Stimulated activated CD8-positive, alpha-beta memory T cell treated with anti-CD3 and anti-CD28 coated beads, Interleukin-15, amount 100 ng/mL, for 48 hours (primary cell): ENCODE results near the gene FAM193A.
A peak's percentile ranks its signal among the peaks of the same experiment; 100 is the strongest.
"Not testable (repeated sequence)": the region's sequence is repeated elsewhere in the genome, so short reads cannot be mapped to it uniquely, and the experiment has no call there.

Source experiments
- DNase-seq, 2 donors: peaks; one replicate each; pipeline ENCODE4 v3.0.0-alpha.2; 2020; ENCODE audit warnings: low read depth in 2 of 2

FAM193A gene

GRCh38 chr4:2515830-2516550 is 20.5 kb upstream of the FAM193A start:
- no peak for DNase-seq

GRCh38 chr4:2516635-2517034 is 19.8 kb upstream of the FAM193A start:
- DNase-seq, result no peak

- no peak for DNase-seq
Measured at GRCh38 chr4:2526559-2526958, 9.9 kb upstream of the FAM193A start.

- DNase-seq, result no peak
Measured at GRCh38 chr4:2534904-2535375, 1.5 kb upstream of the FAM193A start.

- peak; percentile 31 to 32 for DNase-seq
Measured at GRCh38 chr4:2535376-2536192, 863 bp upstream of the FAM193A start.

- DNase-seq, result peak; percentile 37 to 39
Measured at GRCh38 chr4:2537011-2537830, 774 bp downstream of the FAM193A start.

GRCh38 chr4:2543580-2544191 is 7.2 kb downstream of the FAM193A start:
- DNase-seq, result not testable (repeated sequence)

GRCh38 chr4:2545321-2546013 is 9.0 kb downstream of the FAM193A start:
- no peak for DNase-seq

- no peak for DNase-seq
Measured at GRCh38 chr4:2546286-2546823, 9.9 kb downstream of the FAM193A start.

- DNase-seq, result not testable (repeated sequence)
Measured at GRCh38 chr4:2546961-2547691, 10.7 kb downstream of the FAM193A start.

GRCh38 chr4:2551118-2551517 is 14.7 kb downstream of the FAM193A start:
- DNase-seq, result no peak

GRCh38 chr4:2552806-2553205 is 16.4 kb downstream of the FAM193A start:
- no peak for DNase-seq

- DNase-seq, result no peak
Measured at GRCh38 chr4:2558301-2558700, 21.9 kb downstream of the FAM193A start.

GRCh38 chr4:2560167-2560566 is 23.7 kb downstream of the FAM193A start:
- no peak for DNase-seq

- no peak for DNase-seq
Measured at GRCh38 chr4:2565533-2565932, 29.1 kb downstream of the FAM193A start.

GRCh38 chr4:2570036-2570435 is 33.6 kb downstream of the FAM193A start:
- no peak for DNase-seq

GRCh38 chr4:2570551-2571222 is 34.2 kb downstream of the FAM193A start:
- peak; percentile 59 to 68 for DNase-seq

GRCh38 chr4:2572076-2572475 is 35.6 kb downstream of the FAM193A start:
- DNase-seq, result no peak

- DNase-seq, result no peak
Measured at GRCh38 chr4:2572866-2573265, 36.4 kb downstream of the FAM193A start.
